Fibroblast of the aortic adventitia (primary cell): ENCODE results near the gene CYTH1. TPM values are rescaled to one million over a fixed set of nuclear protein-coding genes. Genes with fewer than 3 reads are reported as not detected.

Experiments used
- DNase-seq: peaks from one replicate; pipeline ENCODE4 v3.0.0-alpha.2; 2010; ENCODE audit warnings: low read depth
- H3K4me3 ChIP-seq: 2 replicates; pipeline ENCODE4 v1.5.1; 2011; ENCODE audit warnings: low read depth, mild to moderate bottlenecking, control low read depth, low read length, moderate library complexity
- total RNA-seq: library from RNA; depleted of rRNA; stranded (reverse); fragments of >200 nt; gene quantifications from 2 replicates; pipeline ENCODE4 v1.2.3, GENCODE V29; 2012; ENCODE audit warnings: low replicate concordance
- TF ChIP-seq, protein P1 (sequence below): IDR thresholded peaks from 2 replicates; pipeline ENCODE4 v1.5.1; 2011; ENCODE audit warnings: mild to moderate bottlenecking, low read length, control low read depth, inconsistent platforms; ENCODE audit not compliant: insufficient read depth

The CYTH1 gene
- total RNA-seq, 1 donor = 13.8 TPM

DNA sequence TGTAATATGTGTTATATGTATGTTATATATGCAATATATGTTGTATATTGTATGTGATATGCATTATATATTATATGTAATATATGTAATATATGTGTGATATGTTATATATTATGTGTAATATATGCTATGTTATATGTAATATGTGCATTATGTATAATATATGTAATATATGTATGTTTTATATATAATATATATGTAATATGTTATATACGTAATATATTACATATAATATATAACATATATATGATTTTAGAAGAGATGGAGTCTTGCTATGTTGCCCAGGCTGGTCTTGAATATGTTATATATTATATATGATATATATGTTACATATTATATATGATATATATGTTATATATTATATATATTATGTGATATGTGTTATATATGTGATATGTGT is 139.4 kb downstream of the CYTH1 start:
- no peak overlapping the region for H3K4me3 ChIP-seq
- no peak for DNase-seq
- TF ChIP-seq, protein P1, sequence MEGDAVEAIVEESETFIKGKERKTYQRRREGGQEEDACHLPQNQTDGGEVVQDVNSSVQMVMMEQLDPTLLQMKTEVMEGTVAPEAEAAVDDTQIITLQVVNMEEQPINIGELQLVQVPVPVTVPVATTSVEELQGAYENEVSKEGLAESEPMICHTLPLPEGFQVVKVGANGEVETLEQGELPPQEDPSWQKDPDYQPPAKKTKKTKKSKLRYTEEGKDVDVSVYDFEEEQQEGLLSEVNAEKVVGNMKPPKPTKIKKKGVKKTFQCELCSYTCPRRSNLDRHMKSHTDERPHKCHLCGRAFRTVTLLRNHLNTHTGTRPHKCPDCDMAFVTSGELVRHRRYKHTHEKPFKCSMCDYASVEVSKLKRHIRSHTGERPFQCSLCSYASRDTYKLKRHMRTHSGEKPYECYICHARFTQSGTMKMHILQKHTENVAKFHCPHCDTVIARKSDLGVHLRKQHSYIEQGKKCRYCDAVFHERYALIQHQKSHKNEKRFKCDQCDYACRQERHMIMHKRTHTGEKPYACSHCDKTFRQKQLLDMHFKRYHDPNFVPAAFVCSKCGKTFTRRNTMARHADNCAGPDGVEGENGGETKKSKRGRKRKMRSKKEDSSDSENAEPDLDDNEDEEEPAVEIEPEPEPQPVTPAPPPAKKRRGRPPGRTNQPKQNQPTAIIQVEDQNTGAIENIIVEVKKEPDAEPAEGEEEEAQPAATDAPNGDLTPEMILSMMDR = no peak

- no peak for DNase-seq
- TF ChIP-seq, protein P1 = no peak
- H3K4me3 ChIP-seq = no peak overlapping the region
These were observed 140.4 kb downstream of the CYTH1 start for GRCh38 chr17:78641666-78642065.

- no peak overlapping the region for H3K4me3 ChIP-seq
- no peak for DNase-seq
- TF ChIP-seq, protein P1 = no peak
These were observed 140.8 kb downstream of the CYTH1 start for GRCh38 chr17:78641243-78641642.

DNA sequence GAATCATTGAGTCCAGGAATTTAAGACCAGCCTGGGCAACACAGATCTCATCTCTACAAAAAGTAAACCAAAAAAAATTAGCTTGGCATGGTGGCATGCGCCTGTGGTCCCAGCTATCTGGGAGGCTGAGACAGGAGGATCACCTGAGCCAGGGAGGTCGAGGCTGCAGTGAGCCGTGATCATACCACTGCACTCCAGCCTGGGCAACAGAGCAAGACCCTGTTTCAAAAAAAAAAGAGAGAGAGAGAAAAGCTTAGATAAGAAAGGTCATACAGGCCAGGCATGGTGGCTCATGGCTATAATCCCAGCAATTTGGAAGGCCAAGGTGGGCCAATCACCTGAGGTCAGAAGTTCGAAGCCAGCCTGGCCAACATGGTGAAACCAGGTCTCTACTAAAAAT is 141.4 kb downstream of the CYTH1 start:
- no peak overlapping the region for H3K4me3 ChIP-seq
- TF ChIP-seq, protein P1 = no peak
- DNase-seq = no peak

GRCh38 chr17:78637643-78638420 is 144.2 kb downstream of the CYTH1 start:
- no peak for DNase-seq
- no peak overlapping the region for H3K4me3 ChIP-seq
- TF ChIP-seq, protein P1 = no peak

GRCh38 chr17:78637146-78637545 is 144.9 kb downstream of the CYTH1 start:
- H3K4me3 ChIP-seq = no peak overlapping the region
- DNase-seq = no peak
- TF ChIP-seq, protein P1 = no peak

GRCh38 chr17:78634154-78634553 is 147.9 kb downstream of the CYTH1 start:
- TF ChIP-seq, protein P1 = no peak
- no peak for DNase-seq
- H3K4me3 ChIP-seq = no peak overlapping the region
